Neuron (in vitro differentiated cells): ENCODE measurements around the gene SDK1.

ENCODE experiments used
- H2AFZ ChIP-seq: one replicate; pipeline ENCODE4 v1.6.1; 2013; ENCODE audit warnings: low read depth, mild to moderate bottlenecking, inconsistent platforms, low read length, moderate library complexity
- H3K27me3 ChIP-seq: one replicate; pipeline ENCODE4 v1.6.1; 2013; ENCODE audit warnings: low read length; ENCODE audit not compliant: insufficient read depth
- H3K36me3 ChIP-seq: one replicate; pipeline ENCODE4 v1.6.1; 2013; ENCODE audit warnings: low read length; ENCODE audit not compliant: insufficient read depth
- H3K4me1 ChIP-seq: one replicate; pipeline ENCODE4 v1.6.1; 2013; ENCODE audit warnings: low read length; ENCODE audit not compliant: insufficient read depth
- H3K4me3 ChIP-seq: 2 replicates; pipeline ENCODE4 v1.5.1; 2013; ENCODE audit warnings: mild to moderate bottlenecking, low read length, moderate library complexity
- H3K9me3 ChIP-seq: one replicate; pipeline ENCODE4 v1.6.1; 2013; ENCODE audit warnings: low read length

Gene SDK1

GRCh38 chr7:3481435-3481834 lies 180.4 kb downstream of the SDK1 start:
- H3K4me3 ChIP-seq: no peak overlapping the region
- no peaks in the 10 kb centered on the region for H3K27me3 ChIP-seq
- H3K36me3 ChIP-seq: no peaks in the 10 kb centered on the region
- no peak overlapping the region for H2AFZ ChIP-seq
- H3K9me3 ChIP-seq: no peaks in the 10 kb centered on the region
- no peaks in the 10 kb centered on the region for H3K4me1 ChIP-seq

- peaks cover under 1% of the 10 kb centered on the region for H3K9me3 ChIP-seq
- H3K4me1 ChIP-seq: no peaks in the 10 kb centered on the region
- H3K4me3 ChIP-seq: no peak overlapping the region
- H2AFZ ChIP-seq: no peak overlapping the region
- H3K27me3 ChIP-seq: no peaks in the 10 kb centered on the region
- no peaks in the 10 kb centered on the region for H3K36me3 ChIP-seq
These were observed 181.3 kb downstream of the SDK1 start for GRCh38 chr7:3482147-3482921.

- H3K9me3 ChIP-seq: peaks cover 6% of the 10 kb centered on the region
- no peak overlapping the region for H2AFZ ChIP-seq
- no peak overlapping the region for H3K4me3 ChIP-seq
- H3K4me1 ChIP-seq: no peaks in the 10 kb centered on the region
- H3K36me3 ChIP-seq: no peaks in the 10 kb centered on the region
- no peaks in the 10 kb centered on the region for H3K27me3 ChIP-seq
These were observed 185.8 kb downstream of the SDK1 start for GRCh38 chr7:3486841-3487240.

- Histone ChIP-seq H2AFZ (no peak overlapping the region), H3K4me1 (peaks cover 5% of the 10 kb centered on the region), H3K9me3 (peaks cover 6% of the 10 kb centered on the region), H3K36me3 (no peaks in the 10 kb centered on the region), H3K27me3 (no peaks in the 10 kb centered on the region), H3K4me3 (no peak overlapping the region)
These were observed 187.8 kb downstream of the SDK1 start for GRCh38 chr7:3488829-3489228.

- H3K36me3 ChIP-seq: no peaks in the 10 kb centered on the region
- H2AFZ ChIP-seq: no peak overlapping the region
- H3K4me1 ChIP-seq: peaks cover 34% of the 10 kb centered on the region
- peaks cover 4% of the 10 kb centered on the region for H3K9me3 ChIP-seq
- no peak overlapping the region for H3K4me3 ChIP-seq
- no peaks in the 10 kb centered on the region for H3K27me3 ChIP-seq
These were observed 192.4 kb downstream of the SDK1 start for GRCh38 chr7:3493499-3493898.

- Histone ChIP-seq H3K9me3 (peaks cover 4% of the 10 kb centered on the region), H2AFZ (no peak overlapping the region), H3K36me3 (no peaks in the 10 kb centered on the region), H3K4me1 (peaks cover 36% of the 10 kb centered on the region), H3K4me3 (no peak overlapping the region), H3K27me3 (no peaks in the 10 kb centered on the region)
These were observed 193.9 kb downstream of the SDK1 start for GRCh38 chr7:3494947-3495346.

GRCh38 chr7:3495530-3495929 lies 194.5 kb downstream of the SDK1 start:
- no peaks in the 10 kb centered on the region for H3K36me3 ChIP-seq
- peaks cover 36% of the 10 kb centered on the region for H3K4me1 ChIP-seq
- no peak overlapping the region for H3K4me3 ChIP-seq
- H3K27me3 ChIP-seq: no peaks in the 10 kb centered on the region
- H3K9me3 ChIP-seq: peaks cover 3% of the 10 kb centered on the region
- no peak overlapping the region for H2AFZ ChIP-seq

GRCh38 chr7:3495954-3496353 lies 194.9 kb downstream of the SDK1 start:
- Histone ChIP-seq H2AFZ (no peak overlapping the region), H3K36me3 (no peaks in the 10 kb centered on the region), H3K4me1 (peaks cover 36% of the 10 kb centered on the region), H3K4me3 (no peak overlapping the region), H3K27me3 (no peaks in the 10 kb centered on the region), H3K9me3 (no peaks in the 10 kb centered on the region)

GRCh38 chr7:3497796-3498195 lies 196.7 kb downstream of the SDK1 start:
- H3K4me3 ChIP-seq: no peak overlapping the region
- peaks cover 36% of the 10 kb centered on the region for H3K4me1 ChIP-seq
- H3K27me3 ChIP-seq: no peaks in the 10 kb centered on the region
- no peaks in the 10 kb centered on the region for H3K36me3 ChIP-seq
- H2AFZ ChIP-seq: no peak overlapping the region
- H3K9me3 ChIP-seq: no peaks in the 10 kb centered on the region

- Histone ChIP-seq H3K27me3 (no peaks in the 10 kb centered on the region), H3K9me3 (peaks cover 3% of the 10 kb centered on the region), H3K4me1 (peaks cover 16% of the 10 kb centered on the region), H3K4me3 (no peak overlapping the region), H2AFZ (no peak overlapping the region), H3K36me3 (no peaks in the 10 kb centered on the region)
These were observed 200.6 kb downstream of the SDK1 start for GRCh38 chr7:3501671-3502070.

GRCh38 chr7:3504384-3504783 lies 203.3 kb downstream of the SDK1 start:
- H3K27me3 ChIP-seq: no peaks in the 10 kb centered on the region
- H2AFZ ChIP-seq: no peak overlapping the region
- no peaks in the 10 kb centered on the region for H3K4me1 ChIP-seq
- no peaks in the 10 kb centered on the region for H3K36me3 ChIP-seq
- peaks cover 5% of the 10 kb centered on the region for H3K9me3 ChIP-seq
- no peak overlapping the region for H3K4me3 ChIP-seq

GRCh38 chr7:3510101-3511020 lies 209.3 kb downstream of the SDK1 start:
- Histone ChIP-seq H2AFZ (no peak overlapping the region), H3K9me3 (peaks cover 2% of the 10 kb centered on the region), H3K36me3 (no peaks in the 10 kb centered on the region), H3K4me1 (peaks cover 8% of the 10 kb centered on the region), H3K27me3 (no peaks in the 10 kb centered on the region), H3K4me3 (no peak overlapping the region)

GRCh38 chr7:3517344-3517743 lies 216.3 kb downstream of the SDK1 start:
- H3K36me3 ChIP-seq: no peaks in the 10 kb centered on the region
- H3K4me1 ChIP-seq: no peaks in the 10 kb centered on the region
- H3K4me3 ChIP-seq: no peak overlapping the region
- no peak overlapping the region for H2AFZ ChIP-seq
- no peaks in the 10 kb centered on the region for H3K27me3 ChIP-seq
- H3K9me3 ChIP-seq: no peaks in the 10 kb centered on the region
